Astrocyte of the spinal cord (primary cell): Measurements from ENCODE around the gene CCAR1.
"Not testable (repeated sequence)": the region's sequence is repeated elsewhere in the genome, so short reads cannot be mapped to it uniquely, and the experiment has no call there.

ENCODE experiments used
- DNase-seq: peaks from one replicate; pipeline ENCODE4 v3.0.0; 2011; ENCODE audit warnings: low read depth, low spot score
- H3K4me3 ChIP-seq: 2 replicates; pipeline ENCODE4 v1.5.1; 2011; ENCODE audit warnings: low read depth, mild to moderate bottlenecking, low read length, moderate library complexity
- in situ Hi-C: cut with HindIII; loops from 2 replicates; pipeline ENCODE4 v1.10.0; 2017; ENCODE audit warnings: low sequenced_read_pairs
- TF ChIP-seq, protein P1 (sequence below): IDR thresholded peaks from 2 replicates; pipeline ENCODE4 v1.5.1; 2012; ENCODE audit warnings: low read depth, mild to moderate bottlenecking, low read length, inconsistent platforms

Gene CCAR1

DNA sequence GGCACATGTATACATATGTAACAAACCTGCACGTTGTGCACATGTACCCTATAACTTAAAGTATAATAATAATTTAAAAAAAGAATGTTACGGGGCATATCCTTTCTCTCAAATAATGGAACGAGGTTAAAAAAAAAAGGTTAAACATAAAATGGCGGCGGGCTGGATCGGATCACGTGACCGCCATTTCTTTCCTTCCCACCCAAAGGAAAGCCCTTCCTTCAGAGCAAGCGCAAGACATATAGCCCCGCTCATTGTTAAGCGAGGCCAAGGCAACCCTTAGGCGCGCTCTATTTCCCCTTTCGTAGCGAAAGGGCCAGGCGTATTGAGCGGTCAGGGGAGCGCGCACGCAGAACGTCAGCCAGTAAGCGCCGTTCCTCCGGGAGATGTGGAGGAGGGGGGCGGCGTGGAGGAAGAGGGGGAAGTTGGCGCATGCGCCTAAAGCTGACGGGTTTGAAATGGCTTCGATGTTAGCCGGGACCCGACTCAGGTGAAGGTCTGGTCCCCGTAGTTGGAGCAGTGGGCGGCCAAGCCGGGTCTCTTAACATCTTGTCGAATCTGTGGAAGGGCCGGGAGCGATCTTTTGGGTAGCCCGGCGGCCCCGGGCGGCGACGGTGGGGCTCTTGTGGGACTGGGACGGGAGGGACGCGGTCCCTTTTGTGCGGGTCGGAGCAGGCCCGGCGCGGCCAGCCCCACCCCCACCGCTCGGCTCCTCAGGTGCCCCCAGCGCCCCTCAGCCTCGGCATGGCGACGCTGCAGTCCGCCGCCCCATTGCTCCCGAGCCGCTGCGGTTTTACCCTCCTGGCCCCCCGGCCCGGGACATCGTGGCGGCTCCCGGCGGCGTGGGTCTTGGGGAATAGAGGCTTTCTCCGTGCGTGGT, at the start of gene CCAR1:
Gene CCAR1 (plus strand): TSS at position 447 of the 880 bp plus-strand sequence. CDS start 1,266 bp downstream, outside the sequence.
- TF ChIP-seq, protein P1, sequence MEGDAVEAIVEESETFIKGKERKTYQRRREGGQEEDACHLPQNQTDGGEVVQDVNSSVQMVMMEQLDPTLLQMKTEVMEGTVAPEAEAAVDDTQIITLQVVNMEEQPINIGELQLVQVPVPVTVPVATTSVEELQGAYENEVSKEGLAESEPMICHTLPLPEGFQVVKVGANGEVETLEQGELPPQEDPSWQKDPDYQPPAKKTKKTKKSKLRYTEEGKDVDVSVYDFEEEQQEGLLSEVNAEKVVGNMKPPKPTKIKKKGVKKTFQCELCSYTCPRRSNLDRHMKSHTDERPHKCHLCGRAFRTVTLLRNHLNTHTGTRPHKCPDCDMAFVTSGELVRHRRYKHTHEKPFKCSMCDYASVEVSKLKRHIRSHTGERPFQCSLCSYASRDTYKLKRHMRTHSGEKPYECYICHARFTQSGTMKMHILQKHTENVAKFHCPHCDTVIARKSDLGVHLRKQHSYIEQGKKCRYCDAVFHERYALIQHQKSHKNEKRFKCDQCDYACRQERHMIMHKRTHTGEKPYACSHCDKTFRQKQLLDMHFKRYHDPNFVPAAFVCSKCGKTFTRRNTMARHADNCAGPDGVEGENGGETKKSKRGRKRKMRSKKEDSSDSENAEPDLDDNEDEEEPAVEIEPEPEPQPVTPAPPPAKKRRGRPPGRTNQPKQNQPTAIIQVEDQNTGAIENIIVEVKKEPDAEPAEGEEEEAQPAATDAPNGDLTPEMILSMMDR = no peak
- peak; percentile 99 for DNase-seq
- H3K4me3 ChIP-seq = peak within 1 kb of the TSS; percentile 95
- in situ Hi-C loops = no loop called here

- TF ChIP-seq, protein P1 = no peak
- no peak overlapping the region for H3K4me3 ChIP-seq
- DNase-seq = no peak
- in situ Hi-C loops = no loop called here
Observed at GRCh38 chr10:68684413-68684812, 36.6 kb upstream of the CCAR1 start.

GRCh38 chr10:68696018-68696417, 25.0 kb upstream of the CCAR1 start:
- DNase-seq = no peak
- TF ChIP-seq, protein P1 = no peak
- in situ Hi-C loops = no loop called here
- H3K4me3 ChIP-seq = no peak overlapping the region

- DNase-seq = no peak
- no peak overlapping the region for H3K4me3 ChIP-seq
- in situ Hi-C loops = no loop called here
- TF ChIP-seq, protein P1 = no peak
Observed at GRCh38 chr10:68697106-68697505, 23.9 kb upstream of the CCAR1 start.

DNA sequence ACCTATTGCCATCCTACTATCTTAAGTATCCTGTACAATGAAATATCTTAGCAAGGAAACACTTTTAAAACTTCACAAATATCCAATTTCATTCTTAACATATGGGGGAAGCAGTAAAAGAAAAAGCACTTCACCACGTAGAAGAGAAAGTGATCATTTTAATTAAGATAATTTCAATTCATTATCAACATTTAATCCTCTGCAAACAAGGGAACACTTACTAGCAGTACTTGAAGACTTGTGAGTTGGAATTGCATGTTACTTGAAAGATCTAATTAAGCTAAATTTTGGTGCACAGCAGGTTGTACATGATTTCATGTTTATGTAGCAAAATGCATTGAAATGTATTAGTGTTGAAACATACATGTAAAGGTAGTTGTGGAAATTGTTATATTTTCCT, 20.8 kb upstream of the CCAR1 start:
- in situ Hi-C loops = no loop called here
- TF ChIP-seq, protein P1 = no peak
- DNase-seq = no peak
- no peak overlapping the region for H3K4me3 ChIP-seq

- TF ChIP-seq, protein P1 = no peak
- in situ Hi-C loops = no loop called here
- no peak for DNase-seq
Observed at GRCh38 chr10:68705548-68705947, 15.5 kb upstream of the CCAR1 start.

GRCh38 chr10:68708987-68709386, 12.1 kb upstream of the CCAR1 start:
- DNase-seq, H3K4me3 ChIP-seq, in situ Hi-C loops: not testable (repeated sequence)

More at GRCh38 chr10:68705548-68705947, 15.5 kb upstream of the CCAR1 start:
- no peak overlapping the region for H3K4me3 ChIP-seq

DNA sequence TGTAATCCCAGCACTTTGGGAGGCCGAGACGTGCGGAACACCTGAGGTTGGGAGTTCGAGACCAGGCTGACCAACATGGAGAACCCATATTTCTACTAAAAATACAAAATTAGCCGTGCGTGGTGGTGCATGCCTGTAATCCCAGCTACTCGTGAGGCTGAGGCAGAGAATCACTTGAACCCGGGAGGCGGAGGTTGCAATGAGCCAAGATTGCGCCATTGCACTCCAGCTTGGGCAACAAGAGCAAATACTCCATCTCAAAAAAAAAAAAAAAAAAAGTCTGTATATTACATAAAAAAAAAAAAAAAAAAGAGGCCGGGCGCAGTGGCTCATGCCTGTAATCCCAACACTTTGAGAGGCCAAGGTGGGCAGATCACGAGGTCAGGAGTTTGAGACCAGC, 8.0 kb upstream of the CCAR1 start:
- in situ Hi-C loops, H3K4me3 ChIP-seq, DNase-seq: not testable (repeated sequence)
